Endothelial cell of umbilical vein (primary cell): ENCODE results near the gene ARF4. TPM values are rescaled to one million over a fixed set of nuclear protein-coding genes. Genes with fewer than 3 reads are reported as not detected.

Experiments used
- BruUV-seq: library from RNA; stranded (reverse); fragments of 400-500 nt; replicated peaks from 2 replicates; lab custom pipeline; 2021; lab: Mats Ljungman, UMichigan
- CTCF ChIA-PET: fragments of 300-600, 350-600 bp; sonication (Branson Sonifier 250); formaldehyde crosslinking; loops from one replicate; lab custom pipeline; 2021; ENCODE audit warnings: antibody characterized with exemption, inconsistent platforms; lab: Charles Lee
- POLR2A ChIA-PET: fragments of 300-600, 350-600 bp; sonication (Branson Sonifier 250); formaldehyde crosslinking; loops from one replicate; lab custom pipeline; 2021; ENCODE audit warnings: antibody characterized with exemption, inconsistent platforms; lab: Charles Lee
- DNase-seq: peaks from one replicate; pipeline ENCODE4 v3.0.0-alpha.2; 2011; ENCODE audit warnings: low read depth, low spot score
- FAIRE-seq: peaks from 2 replicates; lab custom pipeline; 2011; peaks lifted over from hg19 to GRCh38; lab: Jason Lieb, UNC
- H2AFZ ChIP-seq: 2 replicates; pipeline ENCODE4 v1.6.0; 2012; ENCODE audit warnings: low read depth, low read length, control low read depth, inconsistent platforms
- H3K27ac ChIP-seq: 2 replicates; pipeline ENCODE4 v1.5.1; 2011; ENCODE audit warnings: low read depth, mild to moderate bottlenecking, control low read depth, low read length, moderate library complexity; ENCODE audit not compliant: insufficient read depth
- H3K27me3 ChIP-seq, 2 experiments: 2 replicates each; pipeline versions ENCODE4 v1.6.0 to v1.6.1; 2011; ENCODE audit warnings: low read length in 2 of 2, mixed read lengths in 1 of 2; ENCODE audit not compliant: control insufficient read depth in 2 of 2, insufficient read depth in 2 of 2
- H3K36me3 ChIP-seq, 2 experiments: 2 replicates in 1 of 2; 3 replicates in 1 of 2; pipeline ENCODE4 v1.5.1; 2011; ENCODE audit warnings: low read length in 2 of 2, mild to moderate bottlenecking in 1 of 2, moderate library complexity in 1 of 2; ENCODE audit not compliant: control insufficient read depth in 2 of 2, insufficient read depth in 2 of 2; ENCODE audit errors: extremely low read depth in 1 of 2
- H3K4me1 ChIP-seq: 3 replicates; pipeline ENCODE4 v1.5.1; 2011; ENCODE audit warnings: mild to moderate bottlenecking, low read length; ENCODE audit not compliant: control insufficient read depth, insufficient read depth; ENCODE audit errors: extremely low read depth
- H3K4me2 ChIP-seq: 2 replicates; pipeline ENCODE4 v1.6.1; 2011; ENCODE audit warnings: low read length, control low read depth, mixed read lengths; ENCODE audit not compliant: insufficient read depth
- H3K4me3 ChIP-seq, 3 experiments: fragments of 200-600 bp in 1 of 3; sonication (generic), shearing (Covaris generic) in 1 of 3; replicated peaks in 1 of 3; 2 replicates each; pipeline ENCODE4 v1.5.1; 2011 to 2016; ENCODE audit warnings: control low read depth in 3 of 3, low read length in 3 of 3, mild to moderate bottlenecking in 2 of 3, inconsistent platforms in 1 of 3, low read depth in 1 of 3, moderate library complexity in 1 of 3; ENCODE audit not compliant: insufficient read depth in 1 of 3
- H3K79me2 ChIP-seq: 2 replicates; pipeline ENCODE4 v1.6.0; 2012; ENCODE audit warnings: low read length, inconsistent platforms; ENCODE audit not compliant: control insufficient read depth, insufficient read depth
- H3K9ac ChIP-seq: replicated peaks from 2 replicates; pipeline ENCODE3; 2011; ENCODE audit warnings: low read length, control low read depth; ENCODE audit not compliant: insufficient read depth; ENCODE audit errors: extremely low read depth
- H3K9me1 ChIP-seq: replicated peaks from 3 replicates; pipeline ENCODE4 v1.6.0; 2011; ENCODE audit warnings: mild to moderate bottlenecking, low read length; ENCODE audit not compliant: control insufficient read depth, insufficient read depth; ENCODE audit errors: extremely low read depth
- H3K9me3 ChIP-seq: replicated peaks from 2 replicates; pipeline ENCODE4 v1.5.1; 2012; ENCODE audit warnings: low read length, inconsistent platforms; ENCODE audit not compliant: control insufficient read depth, insufficient read depth
- H4K20me1 ChIP-seq: replicated peaks from 2 replicates; pipeline ENCODE3; 2011; ENCODE audit warnings: mild to moderate bottlenecking, low read length; ENCODE audit not compliant: control insufficient read depth, insufficient read depth; ENCODE audit errors: extremely low read depth
- EZH2 ChIP-seq: IDR thresholded peaks from 2 replicates; pipeline ENCODE4 v1.6.1; 2012; ENCODE audit warnings: borderline replicate concordance, low read depth, mild to moderate bottlenecking, moderate library complexity, low read length, inconsistent platforms; ENCODE audit not compliant: severe bottlenecking
- FOS ChIP-seq: IDR thresholded peaks from 2 replicates; pipeline ENCODE4 v1.6.1; 2011; ENCODE audit warnings: mild to moderate bottlenecking, low read length, moderate library complexity, borderline replicate concordance; ENCODE audit not compliant: insufficient read depth
- GATA2 ChIP-seq: IDR thresholded peaks from 2 replicates; pipeline ENCODE4 v1.7.0; 2011; ENCODE audit warnings: low read depth, mild to moderate bottlenecking, moderate library complexity, mixed read lengths, low read length; ENCODE audit not compliant: insufficient read length, insufficient read depth
- JUN ChIP-seq: IDR thresholded peaks from 2 replicates; pipeline ENCODE4 v1.6.1; 2011; ENCODE audit warnings: borderline replicate concordance, low read depth; ENCODE audit not compliant: insufficient read length, insufficient read depth
- MYC ChIP-seq: IDR thresholded peaks from one replicate; pipeline ENCODE4 v1.6.1; 2011; ENCODE audit warnings: mild to moderate bottlenecking, low read depth, low read length
- POLR2A ChIP-seq: IDR thresholded peaks from 2 replicates; pipeline ENCODE4 v1.6.1; 2012; ENCODE audit warnings: low read depth, mild to moderate bottlenecking, control low read depth, low read length
- POLR2AphosphoS5 ChIP-seq: IDR thresholded peaks from 2 replicates; pipeline ENCODE4 v1.6.1; 2012; ENCODE audit warnings: low read depth, mild to moderate bottlenecking, control low read depth, low read length, moderate library complexity; ENCODE audit not compliant: insufficient read depth
- dilution Hi-C: fragments of 300-500 bp; cut with MboI; formaldehyde crosslinking; loops from one replicate; pipeline ENCODE4 v1.15.0; 2019; ENCODE audit warnings: low sequenced_read_pairs; ENCODE audit not compliant: extremely low pct_ligation_motif_present
- intact Hi-C: fragments of 100-400 bp; cut with micrococcal nuclease; formaldehyde crosslinking; loops from one replicate; pipeline ENCODE4 v1.10.0; 2022
- polyA plus RNA-seq, 4 experiments: library from polyadenylated mRNA; depleted of rRNA in 3 of 4; stranded (reverse) in 3 of 4; unstranded in 1 of 4; fragments of >200 nt; gene quantifications; 2 replicates each; pipeline versions ENCODE4 v1.2.1 to v1.2.3, GENCODE V29; 2011 to 2012; ENCODE audit warnings: missing spikeins in 1 of 4
- total RNA-seq: library from RNA; stranded (reverse); gene quantifications from 2 replicates; pipeline ENCODE4 v1.2.3, GENCODE V29; 2021
- TF ChIP-seq, protein P1 (sequence below): IDR thresholded peaks from 2 replicates; pipeline ENCODE4 v1.6.1; 2011; ENCODE audit not compliant: insufficient read depth, insufficient read length
- TF ChIP-seq, protein P2 (sequence below), 2 donors: IDR thresholded peaks; 1 replicate in 1 of 2; 2 replicates in 1 of 2; pipeline ENCODE4 v1.5.1; 2011; ENCODE audit warnings: low read length in 2 of 2, mild to moderate bottlenecking in 2 of 2, moderate library complexity in 2 of 2, control low read depth in 1 of 2, inconsistent platforms in 1 of 2, low read depth in 1 of 2; ENCODE audit not compliant: insufficient read depth in 1 of 2; ENCODE audit errors: extremely low read depth in 1 of 2

The ARF4 gene
- total and polyA plus RNA-seq, 2 donors (not counting 3 experiments of a cell fraction or from before 2014, with no cell fraction given) = 239 to 249 TPM

DNA sequence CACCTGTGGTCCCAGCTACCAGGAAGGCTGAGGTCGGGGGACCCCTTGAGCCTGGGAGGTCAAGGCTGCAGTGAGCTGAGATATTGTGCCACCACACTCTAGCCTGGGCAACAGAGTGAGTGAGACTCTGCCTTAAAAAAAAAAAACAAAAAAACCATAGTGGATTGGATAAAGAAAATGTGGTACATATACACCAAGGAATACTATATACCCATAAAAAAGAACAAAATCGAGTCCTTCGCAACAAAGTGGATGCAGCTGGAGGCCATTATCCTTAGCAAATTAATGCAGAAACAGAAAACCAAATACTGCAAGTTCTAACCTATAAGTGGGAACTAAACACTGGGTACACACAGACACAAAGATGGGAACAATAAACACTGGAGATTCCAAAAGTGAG lies 20.6 kb upstream of the ARF4 start:
- no peak overlapping the region for H3K9ac ChIP-seq
- H2AFZ ChIP-seq = no peak overlapping the region
- ChIA-PET CTCF (no interaction called here), POLR2A (no interaction called here)
- no TSS peak for BruUV-seq
- H3K4me2 ChIP-seq = no peak overlapping the region
- no peaks in the 10 kb centered on the region for H3K4me1 ChIP-seq
- dilution Hi-C loops = no loop called here
- FAIRE-seq (no peak), DNase-seq (no peak)
- intact Hi-C loops = no loop called here
- no peaks in the 10 kb centered on the region for H3K27me3 ChIP-seq
- TF ChIP-seq POLR2AphosphoS5 (no peak), POLR2A (no peak), EZH2 (no peak), FOS (no peak), MYC (no peak), GATA2 (no peak), JUN (no peak)
- TF ChIP-seq, protein P1, sequence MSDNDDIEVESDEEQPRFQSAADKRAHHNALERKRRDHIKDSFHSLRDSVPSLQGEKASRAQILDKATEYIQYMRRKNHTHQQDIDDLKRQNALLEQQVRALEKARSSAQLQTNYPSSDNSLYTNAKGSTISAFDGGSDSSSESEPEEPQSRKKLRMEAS = no peak
- TF ChIP-seq, protein P2, sequence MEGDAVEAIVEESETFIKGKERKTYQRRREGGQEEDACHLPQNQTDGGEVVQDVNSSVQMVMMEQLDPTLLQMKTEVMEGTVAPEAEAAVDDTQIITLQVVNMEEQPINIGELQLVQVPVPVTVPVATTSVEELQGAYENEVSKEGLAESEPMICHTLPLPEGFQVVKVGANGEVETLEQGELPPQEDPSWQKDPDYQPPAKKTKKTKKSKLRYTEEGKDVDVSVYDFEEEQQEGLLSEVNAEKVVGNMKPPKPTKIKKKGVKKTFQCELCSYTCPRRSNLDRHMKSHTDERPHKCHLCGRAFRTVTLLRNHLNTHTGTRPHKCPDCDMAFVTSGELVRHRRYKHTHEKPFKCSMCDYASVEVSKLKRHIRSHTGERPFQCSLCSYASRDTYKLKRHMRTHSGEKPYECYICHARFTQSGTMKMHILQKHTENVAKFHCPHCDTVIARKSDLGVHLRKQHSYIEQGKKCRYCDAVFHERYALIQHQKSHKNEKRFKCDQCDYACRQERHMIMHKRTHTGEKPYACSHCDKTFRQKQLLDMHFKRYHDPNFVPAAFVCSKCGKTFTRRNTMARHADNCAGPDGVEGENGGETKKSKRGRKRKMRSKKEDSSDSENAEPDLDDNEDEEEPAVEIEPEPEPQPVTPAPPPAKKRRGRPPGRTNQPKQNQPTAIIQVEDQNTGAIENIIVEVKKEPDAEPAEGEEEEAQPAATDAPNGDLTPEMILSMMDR (IDR thresholded peaks at IDR 0.05; ENCODE audit: extremely low read depth in 1 of 2, insufficient read depth in 1 of 2, low read depth in 1 of 2, low read length in 2 of 2) = no peak
- no peaks in the 10 kb centered on the region for H3K9me1 ChIP-seq
- no peaks in the 10 kb centered on the region for H3K79me2 ChIP-seq
- H3K36me3 ChIP-seq = no peaks in the 10 kb centered on the region
- H3K27ac ChIP-seq = no peak overlapping the region
- no peaks in the 10 kb centered on the region for H4K20me1 ChIP-seq
- H3K9me3 ChIP-seq = no peaks in the 10 kb centered on the region
- no peak overlapping the region for H3K4me3 ChIP-seq
